ENCODE measurements around the gene CAPN13.

Gene CAPN13

DNA sequence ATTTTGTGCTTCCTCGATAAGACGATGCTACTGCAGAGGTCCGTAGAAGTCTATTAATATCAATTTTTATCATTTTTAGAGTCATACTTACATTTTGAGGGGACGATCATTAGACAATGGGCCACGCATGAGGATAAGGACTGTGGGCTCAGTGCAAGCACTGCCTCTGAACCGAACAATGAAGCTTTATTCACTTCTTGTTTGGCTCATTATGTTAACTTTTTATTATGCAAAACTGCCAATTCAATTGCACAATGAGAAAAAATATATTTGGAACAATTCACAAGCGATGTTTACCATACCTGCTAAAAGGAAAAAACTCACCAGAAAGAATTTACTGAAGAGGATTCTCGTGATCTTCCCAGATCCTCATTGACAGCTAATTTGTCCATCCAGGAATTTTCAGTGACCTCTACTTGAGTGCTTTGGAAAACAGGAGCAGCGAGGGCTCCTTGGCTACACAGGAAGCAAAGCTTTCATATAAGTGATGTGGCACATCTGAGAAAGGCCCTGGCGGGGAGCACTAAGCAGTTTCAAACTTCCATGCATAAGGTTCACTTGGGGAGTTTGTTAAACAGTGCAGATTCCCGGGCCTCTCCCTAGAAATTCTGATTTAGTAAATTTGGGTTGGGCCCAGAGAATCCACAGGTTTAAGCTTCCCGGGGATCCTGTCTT lies 13.3 kb upstream of the CAPN13 start:
- Histone ChIP-seq H3K79me2 (ENCODE audit: insufficient read depth, low read depth) (no peaks in the 10 kb centered on the region), H3K27me3 (ENCODE audit: insufficient read depth, low read depth) (no peaks in the 10 kb centered on the region), H3K9ac (no peak overlapping the region), H3K4me2 (no peak overlapping the region), H3K4me1 (ENCODE audit: low read depth, poor library complexity, severe bottlenecking) (no peaks in the 10 kb centered on the region), H2AFZ (ENCODE audit: low read depth) (no peak overlapping the region), H3K4me3 (IDR thresholded peaks at IDR 0.05; ENCODE audit: insufficient read depth, low read depth, low read length) (no peak overlapping the region), H4K20me1 (ENCODE audit: insufficient read depth) (no peaks in the 10 kb centered on the region), H3K27ac (no peak overlapping the region), H3K36me3 (ENCODE audit: insufficient read depth) (no peaks in the 10 kb centered on the region)
- TF ChIP-seq, protein P1, sequence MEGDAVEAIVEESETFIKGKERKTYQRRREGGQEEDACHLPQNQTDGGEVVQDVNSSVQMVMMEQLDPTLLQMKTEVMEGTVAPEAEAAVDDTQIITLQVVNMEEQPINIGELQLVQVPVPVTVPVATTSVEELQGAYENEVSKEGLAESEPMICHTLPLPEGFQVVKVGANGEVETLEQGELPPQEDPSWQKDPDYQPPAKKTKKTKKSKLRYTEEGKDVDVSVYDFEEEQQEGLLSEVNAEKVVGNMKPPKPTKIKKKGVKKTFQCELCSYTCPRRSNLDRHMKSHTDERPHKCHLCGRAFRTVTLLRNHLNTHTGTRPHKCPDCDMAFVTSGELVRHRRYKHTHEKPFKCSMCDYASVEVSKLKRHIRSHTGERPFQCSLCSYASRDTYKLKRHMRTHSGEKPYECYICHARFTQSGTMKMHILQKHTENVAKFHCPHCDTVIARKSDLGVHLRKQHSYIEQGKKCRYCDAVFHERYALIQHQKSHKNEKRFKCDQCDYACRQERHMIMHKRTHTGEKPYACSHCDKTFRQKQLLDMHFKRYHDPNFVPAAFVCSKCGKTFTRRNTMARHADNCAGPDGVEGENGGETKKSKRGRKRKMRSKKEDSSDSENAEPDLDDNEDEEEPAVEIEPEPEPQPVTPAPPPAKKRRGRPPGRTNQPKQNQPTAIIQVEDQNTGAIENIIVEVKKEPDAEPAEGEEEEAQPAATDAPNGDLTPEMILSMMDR (conservative IDR thresholded peaks at IDR 0.05; ENCODE audit: low read depth, low read length): no peak

DNA sequence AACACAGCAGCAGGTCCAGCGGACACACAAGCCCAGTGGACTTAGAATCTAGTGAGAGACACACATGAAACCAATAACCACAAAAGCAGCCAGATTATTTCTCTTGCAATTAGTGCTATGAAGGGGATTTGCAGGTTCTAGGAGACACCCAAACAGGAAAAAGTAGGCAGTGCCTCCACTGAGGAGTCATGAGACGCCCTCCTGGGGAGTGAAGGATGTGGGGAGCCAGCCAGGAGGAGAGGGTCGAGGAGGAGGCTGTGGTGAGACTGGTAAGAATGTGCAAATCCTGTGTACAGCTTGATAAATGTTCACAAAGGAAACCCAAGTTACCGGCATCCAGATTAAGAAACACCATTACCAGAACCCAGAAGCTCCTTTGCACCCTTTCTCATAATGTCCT lies 2.7 kb upstream of the CAPN13 start:
- Histone ChIP-seq H3K36me3 (ENCODE audit: insufficient read depth) (no peaks in the 10 kb centered on the region), H3K79me2 (ENCODE audit: insufficient read depth, low read depth) (no peaks in the 10 kb centered on the region), H3K27me3 (ENCODE audit: insufficient read depth, low read depth) (no peaks in the 10 kb centered on the region), H3K4me3 (IDR thresholded peaks at IDR 0.05; ENCODE audit: insufficient read depth, low read depth, low read length) (no peak overlapping the region), H4K20me1 (ENCODE audit: insufficient read depth) (no peaks in the 10 kb centered on the region), H2AFZ (ENCODE audit: low read depth) (no peak overlapping the region), H3K4me1 (ENCODE audit: low read depth, poor library complexity, severe bottlenecking) (no peaks in the 10 kb centered on the region), H3K27ac (no peak overlapping the region), H3K4me2 (no peak overlapping the region), H3K9ac (no peak overlapping the region)
- TF ChIP-seq, protein P1 (conservative IDR thresholded peaks at IDR 0.05; ENCODE audit: low read depth, low read length): no peak

DNA sequence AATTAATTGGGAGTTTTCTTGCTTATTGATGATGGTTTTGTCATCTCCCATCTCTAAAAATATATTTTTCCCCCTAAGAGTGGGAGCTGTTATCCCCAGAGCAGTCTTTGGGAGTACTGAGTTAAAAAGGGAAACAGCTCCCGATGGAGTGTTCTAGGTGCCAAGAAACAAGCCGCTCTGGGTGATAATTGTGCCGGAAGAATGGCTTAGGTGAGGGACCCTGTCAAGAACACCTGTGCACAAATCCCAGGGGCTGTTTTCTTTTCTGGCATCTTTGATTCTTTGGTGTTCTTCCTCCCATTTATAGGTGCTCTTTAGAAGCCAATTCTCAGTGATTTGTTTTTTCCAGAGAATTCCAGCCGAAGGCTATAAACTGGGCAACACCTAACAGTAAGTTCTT lies 1.4 kb upstream of the CAPN13 start:
- TF ChIP-seq, protein P1 (conservative IDR thresholded peaks at IDR 0.05; ENCODE audit: low read depth, low read length): no peak
- Histone ChIP-seq H3K4me2 (no peak overlapping the region), H3K4me3 (IDR thresholded peaks at IDR 0.05; ENCODE audit: insufficient read depth, low read depth, low read length) (no peak overlapping the region), H2AFZ (ENCODE audit: low read depth) (no peak overlapping the region), H3K27me3 (ENCODE audit: insufficient read depth, low read depth) (no peaks in the 10 kb centered on the region), H3K27ac (no peak overlapping the region), H3K79me2 (ENCODE audit: insufficient read depth, low read depth) (no peaks in the 10 kb centered on the region), H4K20me1 (ENCODE audit: insufficient read depth) (no peaks in the 10 kb centered on the region), H3K36me3 (ENCODE audit: insufficient read depth) (no peaks in the 10 kb centered on the region), H3K4me1 (ENCODE audit: low read depth, poor library complexity, severe bottlenecking) (no peaks in the 10 kb centered on the region), H3K9ac (no peak overlapping the region)

DNA sequence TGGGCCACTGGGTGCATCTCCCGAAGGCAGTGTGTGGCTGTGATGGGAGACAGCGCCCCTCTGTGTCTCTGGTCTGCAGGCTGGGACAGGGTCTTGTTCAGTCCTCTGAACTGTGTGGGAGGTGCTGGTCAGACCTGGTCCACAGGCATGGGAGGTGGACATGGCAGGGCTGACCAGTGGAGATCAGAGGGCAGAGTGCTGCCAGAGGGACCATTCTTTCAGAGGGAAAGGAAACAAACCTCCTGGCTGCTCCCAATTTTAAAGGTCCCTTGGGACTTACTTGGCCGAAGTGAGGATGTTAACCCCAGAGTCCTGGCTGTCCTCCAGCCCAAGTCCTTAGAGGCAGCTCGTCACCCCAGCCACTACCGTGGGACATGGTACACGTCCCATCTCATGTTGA lies 4.0 kb downstream of the CAPN13 start:
- H3K27ac ChIP-seq: no peak overlapping the region
- H3K4me2 ChIP-seq: no peak overlapping the region
- H3K79me2 ChIP-seq (ENCODE audit: insufficient read depth, low read depth): no peaks in the 10 kb centered on the region
- H3K9ac ChIP-seq: no peak overlapping the region
- no peaks in the 10 kb centered on the region for H3K36me3 ChIP-seq (ENCODE audit: insufficient read depth)
- no peaks in the 10 kb centered on the region for H3K27me3 ChIP-seq (ENCODE audit: insufficient read depth, low read depth)
- H2AFZ ChIP-seq (ENCODE audit: low read depth): no peak overlapping the region
- TF ChIP-seq, protein P1 (conservative IDR thresholded peaks at IDR 0.05; ENCODE audit: low read depth, low read length): no peak
- H3K4me3 ChIP-seq (IDR thresholded peaks at IDR 0.05; ENCODE audit: insufficient read depth, low read depth, low read length): no peak overlapping the region
- H4K20me1 ChIP-seq (ENCODE audit: insufficient read depth): no peaks in the 10 kb centered on the region
- H3K4me1 ChIP-seq (ENCODE audit: low read depth, poor library complexity, severe bottlenecking): no peaks in the 10 kb centered on the region

All from KMS-11 (cell line).